SK-N-SH treated with all-trans-retinoic acid at 6 μM for 48 hours (cell line): ENCODE results near the gene ACTG2.

Source experiments
- ARNTL ChIP-seq: fragments of 450-650 bp; formaldehyde crosslinking; IDR thresholded peaks from 2 replicates; pipeline ENCODE4 v1.5.0; 2020; ENCODE audit warnings: low read depth, mild to moderate bottlenecking, moderate library complexity, borderline replicate concordance
- CREB5 ChIP-seq: fragments of 250-450 bp; sonication (Bioruptor Pico); IDR thresholded peaks from 2 replicates; pipeline ENCODE4 v1.5.1; 2020; ENCODE audit warnings: low read depth, mild to moderate bottlenecking, moderate library complexity
- CSRNP3 ChIP-seq: fragments of 250-450 bp; sonication (Bioruptor Pico); IDR thresholded peaks from 2 replicates; pipeline ENCODE4 v1.5.1; 2021; ENCODE audit warnings: mild to moderate bottlenecking, moderate library complexity
- ESRRG ChIP-seq: fragments of 250-450 bp; sonication (Bioruptor Pico); IDR thresholded peaks from 2 replicates; pipeline ENCODE4 v1.6.1; 2021; ENCODE audit warnings: mild to moderate bottlenecking
- PPARA ChIP-seq: fragments of 250-450 bp; sonication (Bioruptor Pico); IDR thresholded peaks from 2 replicates; pipeline ENCODE4 v1.5.0; 2020; ENCODE audit warnings: mild to moderate bottlenecking, borderline replicate concordance
- ZFP3 ChIP-seq: fragments of 250-450 bp; sonication (Bioruptor Pico); IDR thresholded peaks from 2 replicates; pipeline ENCODE4 v1.5.0; 2020; ENCODE audit warnings: mild to moderate bottlenecking, moderate library complexity
- ZNF70 ChIP-seq: fragments of 450-650 bp; formaldehyde crosslinking; IDR thresholded peaks from 2 replicates; pipeline ENCODE4 v1.5.0; 2020; ENCODE audit warnings: mild to moderate bottlenecking, moderate library complexity

GRCh38 chr2:73925033-73925704 is 32.4 kb downstream of the ACTG2 start:
- TF ChIP-seq CSRNP3 (CRISPR knock-in tag) (no peak), PPARA (CRISPR knock-in tag) (no peak), ARNTL (no peak), ESRRG (CRISPR knock-in tag) (no peak), ZNF70 (no peak), CREB5 (no peak), ZFP3 (no peak)
